HG02943 (cell line): ENCODE data around the gene MAP1A.
A peak's percentile ranks its signal among the peaks of the same experiment; 100 is the strongest.

Experiments
- ATAC-seq: cut with Tn5 transposase; IDR thresholded peaks from one replicate; pipeline ENCODE4 v1.9.1; 2021; ENCODE audit warnings: mild to moderate bottlenecking, low read depth, moderate library complexity; ENCODE audit not compliant: unreplicated experiment

Gene MAP1A

GRCh38 chr15:43517354-43518196, at the start of gene MAP1A:
Gene MAP1A (plus strand): TSS chr15:43517608. CDS start chr15:43521474, 3,866 bp downstream.
- ATAC-seq, result no peak

- no peak for ATAC-seq
Measured at GRCh38 chr15:43469867-43470266, 47.5 kb upstream of the MAP1A start.

GRCh38 chr15:43471975-43472374, 45.4 kb upstream of the MAP1A start:
- ATAC-seq, result no peak

GRCh38 chr15:43473885-43474284, 43.5 kb upstream of the MAP1A start:
- no peak for ATAC-seq

- no peak for ATAC-seq
Measured at GRCh38 chr15:43483297-43484128, 33.9 kb upstream of the MAP1A start.

- no peak for ATAC-seq
Measured at GRCh38 chr15:43484455-43484854, 33.0 kb upstream of the MAP1A start.

- ATAC-seq, result no peak
Measured at GRCh38 chr15:43487271-43487895, 30.0 kb upstream of the MAP1A start.

- ATAC-seq, result no peak
Measured at GRCh38 chr15:43488790-43489189, 28.6 kb upstream of the MAP1A start.

GRCh38 chr15:43489191-43489590, 28.2 kb upstream of the MAP1A start:
- no peak for ATAC-seq

GRCh38 chr15:43492266-43492665, 25.1 kb upstream of the MAP1A start:
- ATAC-seq, result no peak

- ATAC-seq, result peak; percentile 94
Measured at GRCh38 chr15:43492673-43493601, 24.5 kb upstream of the MAP1A start, which contains the start of gene TP53BP1. Gene TP53BP1 (minus strand): TSS chr15:43493156. CDS start chr15:43493043, 113 bp downstream.

GRCh38 chr15:43493703-43494472, 23.5 kb upstream of the MAP1A start:
- no peak for ATAC-seq

GRCh38 chr15:43498990-43499389, 18.4 kb upstream of the MAP1A start:
- ATAC-seq, result no peak

- ATAC-seq, result no peak
Measured at GRCh38 chr15:43499635-43500034, 17.8 kb upstream of the MAP1A start.

- ATAC-seq, result no peak
Measured at GRCh38 chr15:43505738-43506137, 11.7 kb upstream of the MAP1A start.

GRCh38 chr15:43508421-43508820, 9.0 kb upstream of the MAP1A start:
- ATAC-seq, result no peak

- no peak for ATAC-seq
Measured at GRCh38 chr15:43508991-43509659, 8.3 kb upstream of the MAP1A start.

GRCh38 chr15:43509660-43510199, 7.7 kb upstream of the MAP1A start:
- no peak for ATAC-seq
